Osteoblast (primary cell): ENCODE data around the gene KLHL10. TPM values are rescaled to one million over a fixed set of nuclear protein-coding genes. Genes with fewer than 3 reads are reported as not detected.

Experiments used
- DNase-seq: peaks from one replicate; pipeline ENCODE4 v3.0.0; 2011; ENCODE audit warnings: low spot score, mixed read lengths; ENCODE audit not compliant: insufficient read length; ENCODE audit errors: missing footprints
- H2AFZ ChIP-seq: 2 replicates; pipeline ENCODE4 v1.6.0; 2011; ENCODE audit warnings: mild to moderate bottlenecking, low read length
- H3K27ac ChIP-seq: 2 replicates; pipeline ENCODE4 v1.5.1; 2011; ENCODE audit warnings: mild to moderate bottlenecking, low read depth, low read length, moderate library complexity
- H3K27me3 ChIP-seq: 2 replicates; pipeline ENCODE4 v1.6.0; 2012; ENCODE audit warnings: mild to moderate bottlenecking, control low read depth, inconsistent platforms, low read length, moderate library complexity; ENCODE audit not compliant: insufficient read depth
- H3K36me3 ChIP-seq: 2 replicates; pipeline ENCODE4 v1.5.1; 2011; ENCODE audit warnings: mild to moderate bottlenecking, low read length, control low read depth, moderate library complexity; ENCODE audit not compliant: insufficient read depth
- H3K4me1 ChIP-seq: 2 replicates; pipeline ENCODE4 v1.5.1; 2011; ENCODE audit warnings: mild to moderate bottlenecking, low read length, control low read depth, moderate library complexity; ENCODE audit not compliant: insufficient read depth
- H3K4me2 ChIP-seq: 2 replicates; pipeline ENCODE4 v1.6.0; 2011; ENCODE audit warnings: mild to moderate bottlenecking, low read length; ENCODE audit not compliant: insufficient read depth
- H3K4me3 ChIP-seq: fragments of 200-600 bp; sonication (generic); 3 replicates; pipeline ENCODE4 v1.5.1; 2012; ENCODE audit warnings: mild to moderate bottlenecking, low read length, inconsistent platforms; ENCODE audit not compliant: insufficient read depth
- H3K79me2 ChIP-seq: 2 replicates; pipeline ENCODE4 v1.6.0; 2012; ENCODE audit warnings: mild to moderate bottlenecking, low read length, control low read depth, inconsistent platforms; ENCODE audit not compliant: insufficient read depth
- H3K9me3 ChIP-seq: 2 replicates; pipeline ENCODE4 v1.5.1; 2011; ENCODE audit warnings: low read depth, low read length, control low read depth
- H4K20me1 ChIP-seq: 2 replicates; pipeline ENCODE4 v1.6.0; 2012; ENCODE audit warnings: mild to moderate bottlenecking, low read length, control low read depth; ENCODE audit not compliant: insufficient read depth
- CTCF ChIP-seq: IDR thresholded peaks from 2 replicates; pipeline ENCODE4 v1.5.1; 2011; ENCODE audit warnings: mild to moderate bottlenecking, low read depth, low read length, moderate library complexity; ENCODE audit errors: extremely low read depth
- total RNA-seq: library from RNA; depleted of rRNA; stranded (reverse); fragments of >200 nt; gene quantifications from 2 replicates; pipeline ENCODE4 v1.2.3, GENCODE V29; 2012

Gene KLHL10
- total RNA-seq, 1 donor: 0.36 TPM

- DNase-seq: peak; percentile 44
- no peak overlapping the region for H3K27ac ChIP-seq
- no peaks in the 10 kb centered on the region for H3K9me3 ChIP-seq
- peaks cover 11% of the 10 kb centered on the region for H3K4me1 ChIP-seq
- no peak overlapping the region for H3K4me2 ChIP-seq
- H3K79me2 ChIP-seq: peaks cover 19% of the 10 kb centered on the region
- no peak overlapping the region for H3K4me3 ChIP-seq
- H3K27me3 ChIP-seq: no peaks in the 10 kb centered on the region
- peaks cover 34% of the 10 kb centered on the region for H4K20me1 ChIP-seq
- peaks cover 32% of the 10 kb centered on the region for H3K36me3 ChIP-seq
- H2AFZ ChIP-seq: no peak overlapping the region
- no peak for TF ChIP-seq CTCF
Measured at GRCh38 chr17:41806685-41807445, 30.8 kb upstream of the KLHL10 start.

GRCh38 chr17:41810659-41811548 lies 26.7 kb upstream of the KLHL10 start:
- H3K27me3 ChIP-seq: no peaks in the 10 kb centered on the region
- no peak for TF ChIP-seq CTCF
- H3K4me3 ChIP-seq: peak overlapping the region; percentile 85
- H2AFZ ChIP-seq: peak overlapping the region; percentile 98
- peaks cover 22% of the 10 kb centered on the region for H3K36me3 ChIP-seq
- H3K4me1 ChIP-seq: peaks cover 26% of the 10 kb centered on the region
- H4K20me1 ChIP-seq: peaks cover 41% of the 10 kb centered on the region
- peak overlapping the region; percentile 88 for H3K4me2 ChIP-seq
- H3K27ac ChIP-seq: peak overlapping the region; percentile 53
- no peaks in the 10 kb centered on the region for H3K9me3 ChIP-seq
- peak; percentile 84 for DNase-seq
- H3K79me2 ChIP-seq: peaks cover 56% of the 10 kb centered on the region

- no peaks in the 10 kb centered on the region for H3K27me3 ChIP-seq
- DNase-seq: peak; percentile 98
- peaks cover 40% of the 10 kb centered on the region for H4K20me1 ChIP-seq
- peak within 1 kb of the TSS; percentile 70 for H3K27ac ChIP-seq
- H3K36me3 ChIP-seq: peaks cover 18% of the 10 kb centered on the region
- H2AFZ ChIP-seq: peak within 1 kb of the TSS; percentile 98
- H3K79me2 ChIP-seq: peaks cover 64% of the 10 kb centered on the region
- TF ChIP-seq CTCF: peak; percentile 46
- peaks cover 26% of the 10 kb centered on the region for H3K4me1 ChIP-seq
- H3K4me3 ChIP-seq: peak within 1 kb of the TSS; percentile 85
- peak within 1 kb of the TSS; percentile 88 for H3K4me2 ChIP-seq
- H3K9me3 ChIP-seq: no peaks in the 10 kb centered on the region
Measured at GRCh38 chr17:41811549-41812380, 25.9 kb upstream of the KLHL10 start, which contains the start of gene P3H4. P3H4 (minus strand) TSS chr17:41811949; CDS start chr17:41811915, 34 bp downstream.
